Stimulated activated CD8-positive, alpha-beta memory T cell treated with anti-CD3 and anti-CD28 coated beads, Interleukin-12 subunit alpha, Interleukin-12 subunit beta, amount 100 ng/mL, for 24 hours (primary cell): ENCODE results near the gene HAAO.
"Not testable (repeated sequence)": the region's sequence is repeated elsewhere in the genome, so short reads cannot be mapped to it uniquely, and the experiment has no call there.

Experiments used
- DNase-seq: peaks from one replicate; pipeline ENCODE4 v3.0.0-alpha.2; 2020; ENCODE audit errors: extremely low read depth

The HAAO gene

DNA sequence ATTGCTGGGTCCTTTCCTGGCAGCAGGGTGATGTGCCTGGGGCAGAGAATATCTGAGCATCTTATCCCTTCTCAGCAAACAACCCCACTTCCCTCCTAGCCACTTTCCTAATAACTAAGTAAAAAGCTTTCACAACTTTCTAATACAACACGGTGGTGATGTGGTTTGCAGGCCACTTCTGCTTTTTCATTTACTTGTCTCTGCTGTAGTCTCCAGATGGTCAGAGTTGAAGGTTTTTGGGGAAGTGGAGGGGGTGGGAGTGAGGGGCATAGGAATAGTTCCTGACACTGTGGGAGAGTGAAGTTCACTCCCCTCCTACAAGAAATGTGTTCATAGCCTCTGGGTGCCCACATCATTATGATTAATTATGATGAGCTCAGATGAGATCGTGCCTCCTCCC lies 40.1 kb downstream of the HAAO start:
- no peak for DNase-seq

DNA sequence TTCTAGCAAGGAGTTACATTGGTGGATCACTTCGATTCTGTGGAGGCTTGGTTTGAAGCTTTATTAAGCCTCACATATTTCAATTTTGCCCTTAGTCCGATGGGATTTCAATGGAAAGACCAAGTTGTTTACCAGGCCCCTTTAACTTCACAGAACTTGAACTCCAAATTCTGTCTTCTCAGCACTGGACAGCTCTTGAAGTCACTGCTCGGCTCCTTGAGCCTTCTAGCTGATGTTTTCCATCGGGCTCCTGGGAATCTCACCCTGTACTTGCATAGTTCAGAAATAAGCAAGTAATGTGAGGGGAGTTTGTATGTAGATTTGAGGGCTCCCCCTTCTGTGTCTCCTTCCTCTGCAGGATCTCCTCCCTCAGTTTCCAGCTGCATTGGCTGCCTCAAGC lies 43.5 kb downstream of the HAAO start:
- no peak for DNase-seq

DNA sequence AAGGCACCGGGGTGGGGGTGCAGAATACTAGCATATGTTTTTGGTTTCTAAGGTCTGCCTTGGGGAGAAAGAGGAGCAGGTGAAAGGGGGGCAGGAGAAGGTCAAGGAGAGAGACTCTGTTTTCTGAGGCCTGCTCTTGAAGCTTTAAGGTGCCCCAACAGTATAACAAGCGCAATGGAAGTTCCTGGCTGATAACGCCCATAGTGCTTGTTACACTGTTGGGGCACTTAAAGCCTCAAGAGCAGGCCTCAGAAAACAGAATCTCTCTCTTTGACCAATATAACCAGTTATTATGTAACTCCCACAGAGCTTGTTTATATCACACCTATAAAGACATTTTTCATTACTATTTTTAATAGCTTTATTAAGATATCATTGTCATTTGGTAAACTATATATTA lies 45.0 kb downstream of the HAAO start:
- no peak for DNase-seq

DNA sequence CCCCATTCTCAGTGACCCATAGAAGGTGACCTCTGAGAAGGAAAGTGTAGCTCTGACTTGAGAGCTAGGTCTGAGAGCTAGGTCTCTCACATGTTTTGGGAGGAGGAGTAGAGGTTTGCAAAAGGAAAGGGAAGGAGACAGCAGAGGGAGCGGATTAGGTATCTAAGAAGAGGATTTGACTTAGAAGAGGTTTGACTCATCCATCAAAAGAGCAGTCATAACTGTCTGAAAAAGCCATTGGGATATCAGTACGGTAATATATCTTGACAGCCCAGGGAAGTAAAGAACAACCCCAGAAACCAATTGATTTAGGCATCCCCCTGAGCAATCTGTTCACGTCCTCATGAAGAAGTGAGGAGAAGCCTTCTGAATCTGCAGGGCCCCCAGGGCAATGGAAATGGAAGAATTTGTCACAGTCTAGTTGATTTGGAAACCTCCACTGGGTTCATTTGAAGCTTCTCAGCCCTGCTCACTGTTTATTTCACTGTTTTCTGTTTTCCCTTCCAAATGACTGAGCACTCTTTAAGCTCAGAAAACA lies 47.8 kb downstream of the HAAO start:
- DNase-seq = no peak

DNA sequence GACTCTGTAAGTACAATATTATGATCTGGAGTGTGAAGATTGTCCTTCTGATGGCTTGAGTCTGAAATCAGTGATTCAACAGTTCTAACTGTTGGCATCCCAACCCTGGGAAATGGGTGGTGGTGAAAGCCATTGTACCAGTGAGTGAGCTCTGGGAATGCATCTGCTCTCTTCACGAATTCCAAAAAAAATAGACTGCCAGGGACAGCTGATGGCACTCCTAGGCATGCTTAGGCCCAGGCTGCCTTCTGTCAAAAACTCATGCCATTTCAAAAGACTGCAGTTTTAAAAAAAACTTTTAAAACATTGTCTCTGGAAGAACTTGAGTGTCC lies 48.8 kb downstream of the HAAO start:
- no peak for DNase-seq

DNA sequence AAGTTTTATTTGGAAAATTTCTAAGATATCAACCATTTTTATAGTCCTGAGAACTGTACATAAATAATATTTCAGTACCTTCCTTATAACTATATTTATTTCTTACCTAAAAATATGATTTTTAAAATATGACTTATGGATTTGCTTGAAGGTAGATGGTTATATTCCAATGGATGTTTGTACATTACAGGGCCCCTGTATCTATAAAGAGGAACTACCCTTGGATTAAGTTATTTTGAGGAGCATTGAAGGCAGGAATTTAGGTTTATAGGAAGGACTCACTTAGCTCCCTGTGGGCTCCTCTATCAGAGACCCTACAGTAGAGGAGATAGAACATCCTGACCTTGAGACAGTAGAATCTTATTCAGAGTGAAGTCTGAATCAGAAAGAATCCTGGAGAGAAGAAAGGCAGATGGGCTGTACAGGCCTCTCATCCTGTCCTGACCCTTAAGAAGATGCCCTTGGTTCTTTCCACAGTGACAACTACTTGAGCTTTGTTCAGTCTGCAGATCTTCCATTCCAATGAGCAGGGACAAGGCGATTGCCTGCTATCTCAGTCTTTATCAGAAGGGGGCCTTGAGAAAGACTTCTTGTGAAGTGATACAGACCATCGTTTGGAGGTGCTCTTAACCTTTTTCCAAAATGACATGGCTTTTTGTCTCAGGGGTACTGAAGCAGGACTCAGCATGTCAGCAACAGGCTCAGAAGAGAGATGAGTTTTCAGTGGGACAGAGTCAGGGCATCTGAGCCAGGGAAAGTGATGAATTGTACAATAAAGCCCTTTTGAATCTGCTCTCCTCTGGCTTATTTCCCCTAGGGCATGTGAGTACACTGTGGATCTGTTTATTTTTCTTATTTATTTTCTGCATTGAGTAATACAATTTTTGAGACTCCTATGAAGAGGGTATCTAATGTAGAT lies 49.4 kb downstream of the HAAO start:
- DNase-seq = no peak

DNA sequence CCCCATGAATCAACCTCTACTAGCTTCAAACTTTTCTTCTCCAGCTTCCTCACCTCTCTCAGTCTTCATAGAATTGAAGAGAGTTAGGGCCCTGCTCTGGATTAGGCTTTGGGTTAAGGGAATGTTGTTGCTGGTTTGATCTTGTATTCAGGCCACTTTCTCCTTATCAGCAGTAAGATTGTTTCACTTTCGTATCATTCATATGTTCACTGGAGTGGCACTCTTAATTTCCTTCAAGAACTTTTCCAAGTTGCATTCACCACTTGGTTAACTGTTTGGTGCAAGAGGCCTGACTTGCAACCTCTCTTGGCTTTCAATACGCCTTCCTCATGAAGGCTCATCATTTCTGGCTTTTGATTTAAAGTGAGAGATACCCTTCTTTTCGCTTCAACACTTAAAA lies 51.2 kb downstream of the HAAO start:
- no peak for DNase-seq

DNA sequence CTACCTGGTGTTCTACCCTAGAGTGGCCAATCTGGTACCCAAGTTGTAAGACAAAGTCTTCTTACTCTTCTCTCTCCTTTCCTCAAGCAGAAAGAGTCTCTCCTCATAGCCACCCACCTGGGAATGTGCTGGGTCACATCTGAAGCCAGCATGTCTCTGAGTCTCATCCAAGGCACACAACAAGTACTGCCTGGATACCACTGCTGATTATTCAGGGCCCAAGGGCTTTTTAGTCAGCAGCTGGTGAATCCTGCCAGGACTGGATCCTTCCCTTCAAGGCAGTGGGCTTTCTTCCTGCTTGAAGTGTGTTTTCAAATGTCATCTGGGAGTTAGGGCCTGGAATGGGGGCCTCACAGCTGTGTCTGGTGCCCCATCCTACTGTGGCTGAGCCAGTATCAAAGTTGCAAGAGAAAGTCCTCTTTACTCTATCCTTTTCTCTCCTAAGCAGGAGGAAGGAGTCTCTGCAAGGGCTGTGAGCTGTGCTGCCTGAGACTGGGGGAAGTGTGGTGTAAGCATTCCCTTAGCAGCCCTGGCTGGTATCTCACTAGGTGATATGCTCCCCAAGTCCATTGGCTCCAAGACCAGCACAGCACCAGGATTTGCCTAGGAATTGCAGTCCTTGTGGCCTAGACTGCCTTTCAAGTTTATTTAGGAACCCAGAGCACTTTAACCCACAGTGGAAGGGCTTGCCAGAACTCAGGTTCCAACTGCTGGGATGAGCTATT lies 55.6 kb downstream of the HAAO start:
- DNase-seq = no peak

DNA sequence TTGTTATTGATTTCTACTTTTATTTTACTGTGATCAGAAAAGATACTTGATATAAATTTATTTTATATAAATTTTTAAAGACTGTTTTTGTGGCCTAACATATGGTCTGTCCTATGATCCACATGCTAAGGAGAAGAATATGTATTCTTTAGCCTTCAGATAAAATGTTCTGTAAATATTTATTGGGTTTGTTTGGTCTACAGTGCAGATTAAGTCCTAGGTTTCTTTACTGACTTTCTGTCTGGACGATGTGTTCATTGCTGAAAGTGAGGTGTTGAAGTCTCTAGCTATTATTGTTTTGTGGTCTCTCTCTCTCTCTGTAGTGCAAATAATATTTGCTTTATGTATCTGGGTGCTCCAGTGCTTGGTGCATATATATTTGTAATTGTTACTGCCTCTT lies 58.5 kb downstream of the HAAO start:
- DNase-seq = no peak

DNA sequence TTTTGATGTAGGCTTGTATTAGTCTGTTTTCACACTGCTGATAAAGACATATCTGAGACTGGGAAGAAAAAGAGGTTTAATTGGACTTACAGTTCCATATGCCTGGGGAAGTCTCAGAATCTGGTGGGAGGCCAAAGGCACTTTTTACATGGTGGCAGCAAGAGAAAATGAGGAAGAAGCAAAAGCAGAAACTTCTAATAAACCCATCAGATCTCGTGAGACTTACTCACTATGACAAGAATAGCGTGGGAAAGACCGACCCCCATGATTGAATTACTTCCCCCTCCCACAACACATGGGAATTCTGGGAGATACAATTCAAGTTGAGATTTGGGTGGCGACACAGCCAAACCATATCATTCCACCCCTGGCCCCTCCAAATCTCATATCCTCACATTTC lies 61.1 kb downstream of the HAAO start:
- not testable (repeated sequence) for DNase-seq

DNA sequence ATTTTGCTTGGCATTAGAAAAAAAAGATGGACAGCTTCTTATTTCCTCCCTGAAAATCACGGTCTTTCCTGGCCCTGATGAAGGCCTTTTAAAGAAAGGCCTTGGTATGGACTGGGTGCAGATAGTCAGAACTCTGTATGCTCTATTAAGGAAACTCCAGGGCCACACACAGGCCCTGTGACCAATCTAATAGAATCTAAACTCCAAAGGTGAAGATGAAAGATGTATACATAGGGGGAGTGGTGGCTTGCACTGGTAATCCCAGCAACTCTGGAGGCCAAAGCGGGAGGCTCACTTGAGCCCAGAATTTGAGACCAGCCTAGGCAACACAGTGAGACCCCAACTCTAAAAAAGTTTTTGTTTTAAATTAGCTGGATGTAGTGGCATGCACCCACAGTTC lies 65.7 kb downstream of the HAAO start:
- no peak for DNase-seq

DNA sequence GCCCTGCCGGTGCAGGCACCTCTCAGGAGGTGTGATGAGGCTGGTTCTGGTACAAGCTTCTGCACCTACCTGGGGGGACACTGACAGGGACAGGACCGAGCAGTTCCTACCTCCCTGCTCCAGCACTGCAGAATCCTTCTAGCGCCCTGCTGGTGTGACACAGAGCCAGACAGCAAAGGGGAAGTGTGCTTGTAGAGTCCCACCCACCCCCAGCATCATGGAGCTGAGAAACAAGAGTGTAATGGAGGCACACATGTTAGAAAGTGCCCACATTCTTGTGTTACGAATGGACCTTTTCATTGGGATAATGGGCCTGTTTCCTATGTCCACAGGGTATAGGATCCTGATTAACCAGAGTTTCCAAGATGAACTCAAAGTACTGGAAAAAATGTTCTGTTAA lies 66.7 kb downstream of the HAAO start:
- no peak for DNase-seq

DNA sequence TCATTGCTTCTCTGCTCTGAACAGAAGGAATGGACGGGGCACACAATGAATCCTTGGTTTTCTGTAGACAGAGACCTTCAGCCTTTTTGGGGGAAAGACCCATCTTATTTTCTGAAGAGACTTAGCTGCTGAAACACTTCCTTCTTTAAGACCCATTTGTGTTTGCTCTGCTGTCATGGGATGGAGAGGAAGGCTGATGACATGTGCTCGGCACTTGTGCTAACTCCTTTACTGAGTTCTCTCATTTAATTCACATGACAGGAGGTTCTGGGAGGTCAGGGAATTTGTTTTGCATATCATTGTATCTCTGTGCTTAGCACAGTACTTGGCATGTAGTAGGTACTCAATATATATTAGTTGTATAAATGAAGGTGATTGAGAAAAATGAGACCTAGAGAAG lies 67.5 kb downstream of the HAAO start:
- DNase-seq = no peak

DNA sequence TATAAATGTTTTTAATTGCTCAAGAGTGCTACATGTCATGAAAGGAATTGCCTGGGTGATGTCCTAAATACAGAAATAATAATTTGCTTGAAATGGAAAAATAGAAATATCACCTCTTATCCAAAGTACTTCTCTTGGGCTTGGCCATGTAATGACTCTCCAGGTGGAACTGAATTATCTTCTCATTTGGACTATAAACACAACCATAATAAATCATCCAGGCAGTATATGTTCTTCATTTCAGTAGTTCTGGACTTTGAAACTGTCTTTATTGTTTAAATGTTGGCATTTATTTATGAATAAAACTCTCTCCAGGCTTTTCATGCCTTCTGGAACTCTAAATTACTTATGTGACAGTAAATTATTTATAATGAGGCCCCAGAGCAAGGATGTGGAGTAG lies 68.9 kb downstream of the HAAO start:
- no peak for DNase-seq

DNA sequence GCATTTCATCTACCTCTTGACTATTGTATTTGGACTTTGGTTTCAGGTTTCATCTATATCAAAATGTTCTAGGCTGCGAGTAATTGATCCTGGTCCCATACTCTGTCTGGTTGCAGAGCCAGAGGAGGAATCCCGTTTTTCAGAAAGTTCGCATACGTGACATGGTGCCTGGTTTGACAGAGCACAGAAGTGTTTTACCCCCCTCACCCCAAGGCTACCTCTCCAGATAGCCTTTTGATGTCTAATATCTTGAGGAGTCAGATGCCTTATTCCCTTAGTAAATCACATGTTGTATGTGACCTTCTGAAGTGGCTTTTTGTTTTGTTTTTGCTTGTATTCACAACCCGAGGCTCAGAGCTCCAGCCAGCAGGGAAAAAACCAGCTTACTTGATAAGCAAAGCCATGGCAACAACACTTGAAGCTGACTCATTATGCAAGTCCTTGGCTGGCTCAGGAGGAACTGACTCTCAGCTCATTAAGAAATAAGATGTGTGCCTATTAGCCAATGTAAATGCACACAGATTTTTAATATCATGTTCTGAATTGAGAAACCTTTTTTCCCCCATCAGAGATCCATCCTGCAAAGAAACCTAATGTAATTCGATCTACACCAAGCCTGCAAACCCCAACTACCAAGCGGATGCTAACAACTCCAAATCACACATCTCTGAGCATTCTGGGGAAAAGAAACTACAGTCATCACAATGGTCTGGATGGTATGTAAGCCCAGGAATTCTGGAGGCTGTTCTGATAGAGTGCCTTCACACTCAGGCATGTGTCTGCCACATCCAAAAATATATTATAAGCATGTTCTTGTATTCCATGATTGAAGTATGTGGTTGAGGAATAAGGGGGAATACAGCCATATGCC lies 69.8 kb downstream of the HAAO start:
- DNase-seq = no peak

DNA sequence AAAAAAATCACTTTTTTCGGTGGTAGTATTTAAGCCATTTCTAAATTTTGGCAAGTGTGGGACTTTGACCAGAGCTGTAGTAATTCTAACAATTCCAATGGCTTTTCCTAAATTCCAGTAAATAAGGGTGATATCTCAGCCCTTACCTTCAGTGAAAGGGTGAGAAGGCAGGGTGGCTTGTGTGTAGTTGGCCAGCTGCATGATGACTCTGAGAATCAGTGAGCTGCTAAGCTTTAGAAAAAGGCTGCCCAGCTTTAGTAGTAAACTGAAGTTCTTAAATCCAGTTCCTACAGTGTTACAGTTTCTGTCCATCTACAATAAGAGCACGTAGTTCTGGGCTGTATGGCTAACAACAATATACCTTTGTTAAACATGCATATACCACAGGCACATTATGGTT lies 70.5 kb downstream of the HAAO start:
- DNase-seq = no peak
